PFSK-1 (cell line): ENCODE measurements around the gene LDLR.

Experiments used
- POLR2AphosphoS5 ChIP-seq: IDR thresholded peaks from 2 replicates; pipeline ENCODE4 v1.6.1; 2012; ENCODE audit warnings: low read depth, mild to moderate bottlenecking, control low read depth, low read length, moderate library complexity
- SIN3A ChIP-seq: IDR thresholded peaks from 2 replicates; pipeline ENCODE4 v1.6.1; 2012; ENCODE audit warnings: mild to moderate bottlenecking, low read length, moderate library complexity, borderline replicate concordance; ENCODE audit not compliant: insufficient read depth
- TAF1 ChIP-seq: IDR thresholded peaks from 2 replicates; pipeline ENCODE4 v1.6.1; 2012; ENCODE audit warnings: low read length, control low read depth, borderline replicate concordance; ENCODE audit not compliant: insufficient read depth
- TF ChIP-seq, protein P1 (sequence below), 2 experiments: IDR thresholded peaks; 2 replicates each; pipeline versions ENCODE4 v1.6.1 to v1.8.0; 2011 to 2012; ENCODE audit warnings: low read depth in 2 of 2, low read length in 2 of 2, control low read depth in 1 of 2, inconsistent platforms in 1 of 2, mild to moderate bottlenecking in 1 of 2, moderate library complexity in 1 of 2; ENCODE audit not compliant: insufficient read depth in 1 of 2

DNA sequence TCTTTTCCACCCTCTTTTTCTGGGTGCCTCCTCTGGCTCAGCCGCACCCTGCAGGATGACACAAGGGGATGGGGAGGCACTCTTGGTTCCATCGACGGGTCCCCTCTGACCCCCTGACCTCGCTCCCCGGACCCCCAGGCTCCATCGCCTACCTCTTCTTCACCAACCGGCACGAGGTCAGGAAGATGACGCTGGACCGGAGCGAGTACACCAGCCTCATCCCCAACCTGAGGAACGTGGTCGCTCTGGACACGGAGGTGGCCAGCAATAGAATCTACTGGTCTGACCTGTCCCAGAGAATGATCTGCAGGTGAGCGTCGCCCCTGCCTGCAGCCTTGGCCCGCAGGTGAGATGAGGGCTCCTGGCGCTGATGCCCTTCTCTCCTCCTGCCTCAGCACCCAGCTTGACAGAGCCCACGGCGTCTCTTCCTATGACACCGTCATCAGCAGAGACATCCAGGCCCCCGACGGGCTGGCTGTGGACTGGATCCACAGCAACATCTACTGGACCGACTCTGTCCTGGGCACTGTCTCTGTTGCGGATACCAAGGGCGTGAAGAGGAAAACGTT lies 24.0 kb downstream of the LDLR start:
- no peak for TF ChIP-seq TAF1
- TF ChIP-seq, protein P1, sequence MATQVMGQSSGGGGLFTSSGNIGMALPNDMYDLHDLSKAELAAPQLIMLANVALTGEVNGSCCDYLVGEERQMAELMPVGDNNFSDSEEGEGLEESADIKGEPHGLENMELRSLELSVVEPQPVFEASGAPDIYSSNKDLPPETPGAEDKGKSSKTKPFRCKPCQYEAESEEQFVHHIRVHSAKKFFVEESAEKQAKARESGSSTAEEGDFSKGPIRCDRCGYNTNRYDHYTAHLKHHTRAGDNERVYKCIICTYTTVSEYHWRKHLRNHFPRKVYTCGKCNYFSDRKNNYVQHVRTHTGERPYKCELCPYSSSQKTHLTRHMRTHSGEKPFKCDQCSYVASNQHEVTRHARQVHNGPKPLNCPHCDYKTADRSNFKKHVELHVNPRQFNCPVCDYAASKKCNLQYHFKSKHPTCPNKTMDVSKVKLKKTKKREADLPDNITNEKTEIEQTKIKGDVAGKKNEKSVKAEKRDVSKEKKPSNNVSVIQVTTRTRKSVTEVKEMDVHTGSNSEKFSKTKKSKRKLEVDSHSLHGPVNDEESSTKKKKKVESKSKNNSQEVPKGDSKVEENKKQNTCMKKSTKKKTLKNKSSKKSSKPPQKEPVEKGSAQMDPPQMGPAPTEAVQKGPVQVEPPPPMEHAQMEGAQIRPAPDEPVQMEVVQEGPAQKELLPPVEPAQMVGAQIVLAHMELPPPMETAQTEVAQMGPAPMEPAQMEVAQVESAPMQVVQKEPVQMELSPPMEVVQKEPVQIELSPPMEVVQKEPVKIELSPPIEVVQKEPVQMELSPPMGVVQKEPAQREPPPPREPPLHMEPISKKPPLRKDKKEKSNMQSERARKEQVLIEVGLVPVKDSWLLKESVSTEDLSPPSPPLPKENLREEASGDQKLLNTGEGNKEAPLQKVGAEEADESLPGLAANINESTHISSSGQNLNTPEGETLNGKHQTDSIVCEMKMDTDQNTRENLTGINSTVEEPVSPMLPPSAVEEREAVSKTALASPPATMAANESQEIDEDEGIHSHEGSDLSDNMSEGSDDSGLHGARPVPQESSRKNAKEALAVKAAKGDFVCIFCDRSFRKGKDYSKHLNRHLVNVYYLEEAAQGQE (IDR thresholded peaks at IDR 0.05; ENCODE audit: insufficient read depth in 1 of 2, low read depth in 2 of 2, low read length in 2 of 2) = no peak
- no peak for TF ChIP-seq POLR2AphosphoS5
- no peak for TF ChIP-seq SIN3A
